Tibial artery (tissue), 4 donors: Measurements from ENCODE around the gene HOXA7.

Experiments used
- DNase-seq, 2 donors: peaks; one replicate each; pipeline ENCODE4 v3.0.0-alpha.2; 2019
- H3K27ac ChIP-seq, 2 donors: fragments of 200-600 bp; sonication (generic) in 1 of 2; 1 replicate in 1 of 2; 2 replicates in 1 of 2; pipeline ENCODE4 v1.5.1; 2018 to 2019; ENCODE audit warnings: mild to moderate bottlenecking in 1 of 2
- H3K27me3 ChIP-seq, 2 donors: fragments of 200-600 bp; sonication (generic) in 1 of 2; one replicate each; pipeline versions ENCODE4 v1.5.1 to v1.6.0; 2016 to 2019
- H3K36me3 ChIP-seq, 3 donors: fragments of 200-600 bp; sonication (generic) in 2 of 3; one replicate each; pipeline ENCODE4 v1.5.1; 2016 to 2019; ENCODE audit warnings: mild to moderate bottlenecking in 2 of 3
- H3K4me1 ChIP-seq, 4 donors: fragments of 200-600 bp; sonication (generic) in 2 of 4; 1 replicate in 3 of 4; 2 replicates in 1 of 4; pipeline ENCODE4 v1.5.1; 2016 to 2019
- H3K4me3 ChIP-seq, 2 donors: fragments of 200-600 bp; sonication (generic) in 1 of 2; 1 replicate in 1 of 2; 2 replicates in 1 of 2; pipeline ENCODE4 v1.5.1; 2018 to 2019; ENCODE audit warnings: mild to moderate bottlenecking in 2 of 2
- H3K9me3 ChIP-seq, 3 donors: fragments of 200-600 bp; sonication (generic) in 1 of 3; one replicate each; pipeline ENCODE4 v1.5.1; 2016 to 2019
- intact Hi-C: fragments of 100-400 bp; cut with DNase I; formaldehyde crosslinking; loops from one replicate; pipeline ENCODE4 v1.15.0; 2023; ENCODE audit warnings: low total_unique reads
- TF ChIP-seq, protein P1 (sequence below), 2 experiments: fragments of 200-600 bp in 1 of 2; fragments of 450-650 bp in 1 of 2; IDR thresholded peaks; one replicate each; pipeline ENCODE4 v1.5.1; 2017 to 2019; ENCODE audit warnings: antibody characterized with exemption in 2 of 2, mild to moderate bottlenecking in 1 of 2, moderate library complexity in 1 of 2

Gene HOXA7

DNA sequence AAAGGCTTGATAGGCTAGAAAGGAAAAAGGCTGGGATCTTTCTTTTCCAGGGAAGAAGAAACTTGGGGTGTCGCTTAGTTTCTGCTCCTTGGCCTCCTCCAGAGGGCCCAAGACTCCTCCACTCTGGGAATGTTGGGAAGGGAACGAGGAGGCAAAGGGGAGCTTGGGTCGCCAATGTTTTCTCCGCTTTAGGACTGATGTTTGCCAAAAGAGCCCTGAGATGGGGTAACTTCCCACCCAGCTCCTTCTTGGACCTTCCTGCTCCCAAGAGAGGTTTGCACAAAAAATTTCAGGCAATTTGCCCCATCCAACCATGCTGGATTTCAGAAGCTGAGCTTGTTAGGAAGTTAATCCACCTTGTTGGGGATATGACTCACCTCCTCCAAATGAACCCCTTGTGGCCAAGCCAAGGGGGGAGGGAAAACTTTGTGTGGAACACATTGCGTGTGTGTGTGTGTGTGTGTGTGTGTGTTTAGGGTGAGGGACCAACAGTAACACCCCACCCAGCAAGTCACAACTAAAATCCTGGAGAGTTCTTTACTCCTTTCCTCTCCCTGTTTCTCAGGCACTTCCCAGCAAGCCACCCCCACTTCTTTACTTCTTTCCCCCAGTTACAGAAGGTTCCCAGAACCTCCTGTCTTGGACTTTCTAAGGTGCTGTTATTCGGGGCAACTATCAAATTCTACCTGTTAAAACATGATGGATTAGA is 45.3 kb downstream of the HOXA7 start:
- DNase-seq, result peak in 1 of 2 donors; percentile 58
- no peaks in the 10 kb centered on the region for H3K9me3 ChIP-seq
- peaks cover 0 to 9% (median 0%) of the 10 kb centered on the region in 3 donors for H3K36me3 ChIP-seq
- no peaks in the 10 kb centered on the region for H3K27me3 ChIP-seq
- TF ChIP-seq, protein P1, sequence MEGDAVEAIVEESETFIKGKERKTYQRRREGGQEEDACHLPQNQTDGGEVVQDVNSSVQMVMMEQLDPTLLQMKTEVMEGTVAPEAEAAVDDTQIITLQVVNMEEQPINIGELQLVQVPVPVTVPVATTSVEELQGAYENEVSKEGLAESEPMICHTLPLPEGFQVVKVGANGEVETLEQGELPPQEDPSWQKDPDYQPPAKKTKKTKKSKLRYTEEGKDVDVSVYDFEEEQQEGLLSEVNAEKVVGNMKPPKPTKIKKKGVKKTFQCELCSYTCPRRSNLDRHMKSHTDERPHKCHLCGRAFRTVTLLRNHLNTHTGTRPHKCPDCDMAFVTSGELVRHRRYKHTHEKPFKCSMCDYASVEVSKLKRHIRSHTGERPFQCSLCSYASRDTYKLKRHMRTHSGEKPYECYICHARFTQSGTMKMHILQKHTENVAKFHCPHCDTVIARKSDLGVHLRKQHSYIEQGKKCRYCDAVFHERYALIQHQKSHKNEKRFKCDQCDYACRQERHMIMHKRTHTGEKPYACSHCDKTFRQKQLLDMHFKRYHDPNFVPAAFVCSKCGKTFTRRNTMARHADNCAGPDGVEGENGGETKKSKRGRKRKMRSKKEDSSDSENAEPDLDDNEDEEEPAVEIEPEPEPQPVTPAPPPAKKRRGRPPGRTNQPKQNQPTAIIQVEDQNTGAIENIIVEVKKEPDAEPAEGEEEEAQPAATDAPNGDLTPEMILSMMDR (IDR thresholded peaks at IDR 0.05), result no peak
- H3K27ac ChIP-seq, result peak overlapping the region; percentile 92 to 97
- peak overlapping the region; percentile 39 to 51 for H3K4me3 ChIP-seq
- intact Hi-C loops, result no loop called here
- peaks cover 5 to 60% (median 37%) of the 10 kb centered on the region in 4 donors for H3K4me1 ChIP-seq

DNA sequence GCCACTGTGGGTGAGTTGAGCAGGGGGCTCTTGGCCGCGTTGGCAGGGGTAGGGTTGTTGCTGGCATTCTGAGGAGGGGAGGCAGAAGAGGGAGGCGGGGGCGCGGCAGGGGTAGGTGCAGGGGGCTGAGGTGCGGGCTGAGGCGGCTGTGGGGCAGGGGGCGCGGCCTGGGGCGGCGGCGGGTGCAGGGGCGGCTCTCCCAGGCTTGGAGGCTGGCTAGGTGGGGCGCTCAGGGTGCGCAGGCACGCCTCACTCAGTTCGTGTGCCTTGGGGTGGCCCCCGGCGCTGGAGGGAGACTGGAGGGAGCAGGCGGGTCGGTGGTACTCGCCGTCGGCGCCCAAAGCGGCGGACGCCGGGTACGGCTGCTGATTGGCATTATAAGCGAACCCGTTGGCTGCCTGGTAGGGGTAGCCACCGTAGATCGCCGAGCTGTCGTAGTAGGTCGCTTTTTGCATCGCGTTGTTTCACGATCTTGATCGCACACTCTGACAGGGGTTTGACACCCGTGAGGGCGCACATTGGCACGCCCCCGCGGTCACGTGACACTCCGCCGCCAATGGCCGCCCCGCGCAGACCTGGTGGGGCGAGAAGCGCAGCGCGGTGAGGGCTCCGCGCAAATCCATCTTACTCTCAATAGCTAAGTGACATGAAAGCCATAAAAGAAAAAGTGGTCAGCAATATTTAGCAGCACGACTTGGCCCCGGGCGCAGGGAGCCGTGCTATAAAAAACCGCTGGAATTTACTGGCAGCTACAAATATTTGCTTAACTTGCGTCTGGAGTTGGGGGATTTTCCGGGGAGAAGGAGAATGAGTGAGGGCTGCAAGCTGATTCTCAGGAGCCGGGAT is 46.1 kb downstream of the HOXA7 start:
- peaks cover 5 to 53% (median 33%) of the 10 kb centered on the region in 4 donors for H3K4me1 ChIP-seq
- DNase-seq, result peak in 1 of 2 donors; percentile 81
- no peaks in the 10 kb centered on the region for H3K9me3 ChIP-seq
- H3K4me3 ChIP-seq, result peak overlapping the region; percentile 39 to 51
- H3K27me3 ChIP-seq, result no peaks in the 10 kb centered on the region
- TF ChIP-seq, protein P1 (IDR thresholded peaks at IDR 0.05), result no peak
- intact Hi-C loops, result no loop called here
- H3K27ac ChIP-seq, result peak overlapping the region; percentile 92 to 97
- peaks cover 0 to 9% (median 0%) of the 10 kb centered on the region in 3 donors for H3K36me3 ChIP-seq

DNA sequence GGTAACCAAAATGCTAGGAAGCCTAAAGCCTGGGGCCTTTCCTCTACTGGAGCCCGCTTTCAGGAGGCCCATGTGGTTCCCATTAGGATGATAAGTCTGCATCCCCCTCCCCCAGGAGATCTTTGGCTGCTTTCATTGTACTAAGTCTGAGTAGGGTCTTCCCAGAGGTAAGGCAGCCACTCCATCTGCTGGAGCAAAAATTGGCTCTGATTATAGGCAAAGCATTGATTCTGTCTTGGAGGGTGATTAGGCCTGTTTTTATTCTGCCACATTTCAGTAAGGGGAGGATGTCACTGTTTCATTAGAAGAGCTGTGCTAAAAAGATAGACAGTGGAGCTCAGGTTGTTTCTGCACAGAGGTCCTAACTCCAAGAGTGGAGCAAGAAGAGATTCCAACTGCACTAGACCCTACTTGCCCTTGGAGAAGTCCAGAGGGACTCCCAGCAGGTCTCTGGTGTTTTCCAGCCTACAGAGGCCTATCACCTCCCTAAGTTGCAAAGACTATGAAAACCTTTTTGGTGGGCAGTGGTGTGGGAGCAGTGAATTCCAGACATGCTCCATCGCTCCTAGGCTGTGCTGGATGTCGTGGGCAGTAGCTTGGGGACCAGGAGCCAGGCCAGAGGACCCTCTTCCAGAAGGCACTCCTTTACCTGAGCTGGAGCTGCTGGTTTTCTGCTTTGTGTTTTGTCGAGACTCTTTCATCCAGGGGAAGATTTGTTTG is 46.8 kb downstream of the HOXA7 start:
- peak overlapping the region in 1 of 2 donors; percentile 39 for H3K4me3 ChIP-seq
- TF ChIP-seq, protein P1 (IDR thresholded peaks at IDR 0.05), result no peak
- no peak for DNase-seq
- no peaks in the 10 kb centered on the region for H3K9me3 ChIP-seq
- H3K27ac ChIP-seq, result peak overlapping the region in 1 of 2 donors; percentile 97
- intact Hi-C loops, result no loop called here
- peaks cover 5 to 53% (median 35%) of the 10 kb centered on the region in 4 donors for H3K4me1 ChIP-seq
- peaks cover 0 to 9% (median 0%) of the 10 kb centered on the region in 3 donors for H3K36me3 ChIP-seq
- H3K27me3 ChIP-seq, result no peaks in the 10 kb centered on the region

DNA sequence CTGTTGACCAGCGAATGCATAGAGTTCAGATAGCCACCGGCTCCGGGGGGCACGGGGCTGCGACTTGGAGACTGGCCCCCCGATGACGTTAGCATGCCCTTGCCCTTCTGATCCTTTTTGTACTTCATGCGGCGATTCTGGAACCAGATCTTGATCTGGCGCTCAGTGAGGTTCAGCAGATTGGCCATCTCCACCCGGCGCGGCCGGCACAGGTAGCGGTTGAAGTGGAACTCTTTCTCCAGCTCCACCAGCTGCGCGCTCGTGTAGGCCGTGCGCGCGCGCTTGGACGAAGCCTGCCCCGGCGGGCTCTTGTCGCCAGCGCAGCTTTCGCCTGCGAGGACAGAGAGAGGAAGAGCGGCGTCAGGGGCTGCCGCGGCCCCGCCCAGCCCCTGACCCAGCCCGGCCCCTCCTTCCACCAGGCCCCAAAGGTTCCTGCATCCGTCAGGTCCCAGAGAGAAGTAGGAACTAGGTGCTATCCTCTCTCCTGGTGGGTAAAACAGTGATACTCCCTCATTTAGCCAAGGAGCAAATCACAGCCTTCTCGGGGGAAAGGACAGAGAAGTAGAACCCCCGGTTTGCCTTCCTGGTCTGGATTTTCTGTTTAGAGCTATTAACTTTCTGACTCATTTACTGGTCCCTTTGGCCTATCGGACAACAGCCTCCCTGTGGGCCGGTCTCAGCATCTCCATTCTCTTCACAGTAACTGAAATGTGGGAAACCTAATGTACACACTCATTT is 47.9 kb downstream of the HOXA7 start:
- peak overlapping the region in 1 of 2 donors; percentile 19 for H3K4me3 ChIP-seq
- H3K4me1 ChIP-seq, result peaks cover 5 to 50% (median 31%) of the 10 kb centered on the region in 4 donors
- DNase-seq, result no peak
- H3K27me3 ChIP-seq, result no peaks in the 10 kb centered on the region
- intact Hi-C loops, result no loop called here
- no peak overlapping the region for H3K27ac ChIP-seq
- H3K9me3 ChIP-seq, result no peaks in the 10 kb centered on the region
- peaks cover 0 to 9% (median 0%) of the 10 kb centered on the region in 3 donors for H3K36me3 ChIP-seq
- TF ChIP-seq, protein P1 (IDR thresholded peaks at IDR 0.05), result no peak
